ENCODE measurements around the gene ARHGAP35.

GRCh38 chr19:46909356-46909755 is 48.6 kb downstream of the ARHGAP35 start:
- TF ChIP-seq CTCF (IDR thresholded peaks at IDR 0.05) (no peak), POLR2A (IDR thresholded peaks at IDR 0.05) (no peak)

Measured in body of pancreas (tissue), 4 donors.